GM18909 (cell line): ENCODE results near the gene OPA1.

ENCODE experiments used
- ATAC-seq: cut with Tn5 transposase; IDR thresholded peaks from one replicate; pipeline ENCODE4 v1.9.1; 2021; ENCODE audit warnings: mild to moderate bottlenecking; ENCODE audit not compliant: unreplicated experiment, poor library complexity

OPA1 gene

DNA sequence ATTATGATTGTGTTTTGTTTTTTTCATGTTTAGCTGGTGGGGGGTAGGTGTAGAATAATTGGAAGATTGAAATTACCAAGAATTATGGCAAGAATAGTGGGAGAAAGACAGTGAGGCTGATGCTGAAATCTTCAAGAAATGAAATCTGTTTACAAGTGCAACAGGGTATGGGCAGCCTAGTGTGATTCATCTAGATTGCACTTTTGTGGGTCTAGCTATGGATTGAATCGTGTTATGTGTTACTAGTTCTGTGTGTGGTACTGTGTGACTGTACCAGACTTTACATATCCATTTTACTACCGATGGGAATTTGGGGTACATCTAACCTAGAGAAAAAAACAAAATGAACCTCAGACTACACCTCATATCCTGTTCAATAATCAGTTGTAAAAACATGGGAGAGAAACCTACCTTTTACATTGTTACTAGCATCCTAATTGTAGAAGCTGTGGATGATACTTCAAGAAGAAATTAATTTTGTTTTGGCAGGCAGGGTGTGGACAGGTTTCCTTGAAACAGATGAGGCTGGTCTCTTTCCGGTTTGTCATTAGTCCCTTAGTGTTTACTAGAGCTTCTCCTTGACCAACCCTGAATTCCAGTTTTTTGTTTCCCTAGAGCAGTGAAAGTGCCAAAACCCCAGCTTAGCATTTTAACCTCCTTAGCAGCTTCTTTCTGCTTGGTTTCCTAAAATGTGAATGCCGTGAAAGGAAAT is 47.9 kb downstream of the OPA1 start:
- ATAC-seq: no peak

GRCh38 chr3:193641440-193641775 is 48.4 kb downstream of the OPA1 start:
- no peak for ATAC-seq

DNA sequence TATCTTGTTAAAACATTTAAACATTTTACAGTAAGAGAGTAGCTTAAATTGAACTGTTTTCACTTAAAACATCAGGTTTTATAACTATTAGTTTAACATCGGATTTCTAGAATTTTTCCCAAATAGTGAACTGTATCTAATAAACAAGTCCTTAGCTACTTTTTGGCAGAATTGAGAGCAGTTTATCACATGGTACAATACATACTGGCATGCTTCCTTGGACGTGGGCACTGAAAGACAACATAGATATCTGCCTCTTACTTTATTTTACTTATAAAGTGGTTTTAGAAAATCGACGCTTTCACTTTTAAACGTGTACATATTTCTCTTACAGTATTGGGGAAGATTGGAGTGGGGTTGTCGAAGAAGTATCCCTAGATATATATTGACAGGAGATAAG is 52.8 kb downstream of the OPA1 start:
- ATAC-seq: no peak

- no peak for ATAC-seq
These were observed 55.6 kb downstream of the OPA1 start for GRCh38 chr3:193648542-193649076.

GRCh38 chr3:193650585-193650984 is 57.6 kb downstream of the OPA1 start:
- no peak for ATAC-seq

- ATAC-seq: no peak
These were observed 62.9 kb downstream of the OPA1 start for GRCh38 chr3:193655831-193656433.

DNA sequence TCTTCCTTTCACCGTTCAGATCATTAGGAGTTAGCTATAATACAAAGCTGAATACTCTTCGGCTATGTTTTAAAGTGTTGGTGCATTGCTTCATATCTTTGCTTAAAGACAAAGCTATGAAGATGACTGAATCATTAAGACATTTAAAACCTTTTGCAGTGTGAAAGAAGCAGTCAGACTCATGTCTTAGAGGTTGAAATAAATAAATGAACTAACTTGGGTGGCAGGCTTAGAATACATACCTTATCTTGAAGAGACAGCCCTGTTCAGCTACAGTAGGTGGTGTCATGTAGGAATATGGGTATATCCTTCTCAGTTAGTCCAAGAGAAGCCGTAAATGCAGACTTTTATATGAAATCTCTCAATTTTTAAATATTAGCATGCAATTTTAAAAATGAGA is 63.4 kb downstream of the OPA1 start:
- no peak for ATAC-seq

GRCh38 chr3:193656878-193657282 is 63.9 kb downstream of the OPA1 start:
- no peak for ATAC-seq

DNA sequence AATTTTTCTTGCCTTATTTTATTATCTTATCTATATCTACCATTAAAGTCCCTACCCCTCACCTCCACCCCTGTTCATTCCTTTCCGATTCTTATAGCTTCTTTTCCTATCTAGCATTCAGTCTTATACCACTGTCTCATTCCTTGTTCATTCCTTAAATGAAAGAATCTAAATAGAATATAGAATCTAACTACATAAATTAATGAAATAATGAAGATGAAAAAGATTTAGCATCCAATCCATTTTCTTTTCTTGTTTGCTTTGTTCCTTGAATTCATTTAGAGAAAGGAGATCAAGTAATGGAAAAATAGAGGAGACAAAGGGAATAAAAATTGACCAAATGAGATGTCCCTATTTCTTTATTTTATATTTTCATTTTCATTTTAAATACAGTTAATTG is 67.2 kb downstream of the OPA1 start:
- no peak for ATAC-seq

- ATAC-seq: no peak
These were observed 67.8 kb downstream of the OPA1 start for GRCh38 chr3:193660698-193661411.

DNA sequence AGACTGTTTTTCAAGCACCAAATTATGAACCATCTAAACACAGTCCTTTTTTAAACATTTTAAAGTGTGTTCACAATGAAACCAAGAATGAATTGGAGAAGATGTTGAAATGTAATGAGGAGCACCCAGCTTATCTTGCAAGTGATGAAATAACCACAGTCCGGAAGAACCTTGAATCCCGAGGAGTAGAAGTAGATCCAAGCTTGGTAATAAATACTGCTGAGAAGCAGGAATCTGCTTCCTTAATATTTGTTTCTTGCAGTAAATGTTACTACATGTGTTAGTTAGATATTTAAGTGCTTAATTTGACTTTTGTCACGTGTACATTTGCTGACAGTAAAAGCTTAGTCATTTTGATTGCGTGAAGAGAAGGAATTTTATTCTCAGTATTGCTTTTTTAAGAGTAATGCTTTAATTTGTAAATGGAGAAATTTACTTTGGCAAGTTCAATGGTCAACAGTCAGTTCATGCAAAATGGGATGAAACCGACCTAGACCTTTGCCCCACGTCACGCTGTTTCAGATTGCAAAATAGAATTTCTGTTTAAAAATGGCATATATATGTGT is 69.8 kb downstream of the OPA1 start:
- ATAC-seq: no peak

DNA sequence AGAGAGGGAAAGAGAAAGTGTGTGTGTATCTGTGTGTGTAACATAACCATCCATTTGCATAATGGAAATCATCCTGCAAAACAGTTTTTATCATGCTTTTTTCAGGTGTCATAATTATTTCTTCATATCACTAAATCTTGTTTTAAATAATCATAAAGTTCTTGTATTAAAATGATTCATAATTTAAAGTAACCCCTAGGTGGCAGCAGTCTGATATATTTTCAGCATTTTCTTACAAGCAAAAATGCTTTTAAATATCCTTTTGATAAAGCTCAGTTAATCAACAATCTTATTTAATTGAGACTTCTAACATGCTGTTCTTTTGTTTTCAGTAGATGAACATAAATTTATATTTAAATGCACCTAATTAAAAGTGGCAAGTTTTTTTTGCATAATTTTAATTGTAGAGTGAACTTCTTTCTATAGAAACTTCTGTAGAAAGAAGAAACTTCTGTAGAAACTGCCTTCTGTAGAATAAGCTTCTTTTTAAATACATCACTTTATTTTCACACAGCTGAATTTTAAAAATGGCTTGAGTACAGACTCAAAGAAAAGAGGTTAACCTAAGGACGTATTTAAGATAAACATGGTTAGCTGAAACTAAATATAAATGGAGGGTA is 72.5 kb downstream of the OPA1 start:
- ATAC-seq: no peak

GRCh38 chr3:193673845-193674244 is 80.8 kb downstream of the OPA1 start:
- no peak for ATAC-seq

GRCh38 chr3:193674714-193675113 is 81.7 kb downstream of the OPA1 start:
- ATAC-seq: no peak

DNA sequence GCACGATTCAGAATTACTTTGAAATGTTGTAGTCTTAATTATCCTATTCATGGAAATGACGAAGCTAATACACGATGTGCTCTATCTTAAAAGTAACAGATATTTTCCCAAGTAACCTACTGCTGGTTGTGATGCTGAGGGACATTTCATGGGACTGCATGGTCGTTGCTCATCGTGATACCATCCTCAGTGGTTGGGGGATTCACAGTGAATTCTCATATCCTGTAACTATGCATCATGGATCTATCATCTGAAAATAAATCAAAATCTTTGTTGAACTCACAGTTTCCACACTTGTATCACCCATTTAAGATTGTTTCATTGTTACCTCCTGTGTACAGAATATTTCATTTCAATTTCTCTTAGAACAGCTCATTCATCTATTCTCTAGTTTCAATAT is 84.7 kb downstream of the OPA1 start:
- ATAC-seq: no peak

GRCh38 chr3:193680220-193680619 is 87.2 kb downstream of the OPA1 start:
- no peak for ATAC-seq

GRCh38 chr3:193681631-193682030 is 88.6 kb downstream of the OPA1 start:
- ATAC-seq: no peak

- ATAC-seq: no peak
These were observed 93.9 kb downstream of the OPA1 start for GRCh38 chr3:193686665-193687483.

GRCh38 chr3:193688834-193689714 is 96.1 kb downstream of the OPA1 start:
- no peak for ATAC-seq
